G401.6 (cell line): ENCODE measurements around the gene ZNF280B.
"Not testable (repeated sequence)": the region's sequence is repeated elsewhere in the genome, so short reads cannot be mapped to it uniquely, and the experiment has no call there.

Experiments
- FAIRE-seq: peaks from 2 replicates; lab custom pipeline; 2012; peaks lifted over from hg19 to GRCh38; lab: Jason Lieb, UNC

Gene ZNF280B

DNA sequence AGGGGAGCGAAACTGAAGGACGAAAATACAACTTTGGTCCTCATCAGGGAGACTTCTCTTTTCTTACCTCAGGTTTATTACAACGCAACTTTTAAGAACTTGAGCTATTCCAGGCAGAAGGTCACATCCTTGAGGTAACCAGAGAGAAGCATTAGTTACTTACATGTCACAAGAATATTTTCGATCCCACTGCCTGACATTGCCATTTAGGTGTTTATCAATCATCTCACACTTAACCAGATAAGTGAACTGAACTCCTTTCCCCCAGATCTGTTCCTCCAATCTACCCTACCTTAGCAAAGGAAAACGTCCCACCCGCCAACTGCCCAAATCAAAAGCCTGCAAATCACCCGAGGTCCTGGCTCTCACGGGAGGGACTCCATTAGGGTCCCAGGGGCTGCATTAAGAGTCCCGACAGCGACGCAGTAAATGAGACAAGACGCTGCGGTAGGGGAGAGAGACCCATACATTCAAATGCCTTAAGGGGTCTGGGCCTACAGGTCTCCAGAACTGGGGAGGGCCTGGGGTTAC lies 734 bp downstream of the ZNF280B start:
- no peak for FAIRE-seq

DNA sequence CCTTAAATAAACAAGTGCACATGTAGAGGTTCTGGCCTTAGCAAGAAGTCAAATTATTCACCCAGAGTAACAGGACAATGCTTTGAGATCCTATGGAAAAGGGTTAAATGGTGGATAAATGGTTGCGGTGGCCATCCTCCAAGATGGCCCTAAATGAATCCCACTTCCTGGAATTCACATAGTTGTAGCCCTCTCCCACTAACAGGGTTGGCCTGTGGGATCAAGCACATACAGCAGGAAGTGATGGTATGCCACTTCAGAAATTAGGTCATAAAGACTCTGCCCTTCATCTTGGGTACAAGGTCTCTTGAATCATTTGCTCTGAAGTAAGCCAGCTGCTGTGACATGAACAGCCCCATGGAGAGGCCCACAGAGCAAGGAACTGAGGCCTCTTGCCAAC lies 1.8 kb downstream of the ZNF280B start:
- FAIRE-seq = no peak

DNA sequence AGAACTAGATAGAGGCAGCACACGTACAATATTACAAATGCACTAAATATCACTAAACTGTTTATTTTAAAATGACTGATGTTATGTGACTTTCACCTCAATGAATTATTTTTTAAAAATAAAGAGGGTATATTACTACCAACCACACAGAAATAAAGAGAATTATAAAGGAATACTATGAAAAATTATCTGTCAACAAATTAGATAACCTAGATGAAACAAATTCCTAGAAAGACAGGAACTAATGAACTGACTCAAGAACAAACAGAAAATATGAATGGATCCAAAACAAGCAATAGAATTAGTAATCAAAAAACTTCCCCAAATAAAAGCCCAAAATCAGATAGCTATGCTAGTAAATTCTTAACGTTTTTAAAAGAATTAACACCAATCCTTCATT lies 10.3 kb downstream of the ZNF280B start:
- no peak for FAIRE-seq

DNA sequence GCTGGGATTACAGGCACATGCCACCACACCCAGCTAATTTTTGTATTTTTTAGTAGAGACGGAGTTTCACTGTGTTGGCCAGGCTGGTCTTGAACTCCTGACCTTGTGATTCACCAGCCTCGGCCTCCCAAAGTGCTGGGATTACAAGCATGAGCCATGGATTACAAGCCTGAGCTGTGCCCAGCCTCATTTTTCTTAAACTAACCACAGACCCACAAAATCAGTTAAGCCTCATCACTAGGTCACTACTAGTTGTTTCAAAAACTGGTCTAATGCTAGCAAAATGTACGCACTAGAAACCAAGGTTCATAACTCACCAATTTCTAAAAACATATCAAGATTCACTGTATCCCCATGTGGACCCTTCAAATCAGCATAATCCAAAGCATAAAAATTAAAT lies 17.0 kb downstream of the ZNF280B start:
- not testable (repeated sequence) for FAIRE-seq

DNA sequence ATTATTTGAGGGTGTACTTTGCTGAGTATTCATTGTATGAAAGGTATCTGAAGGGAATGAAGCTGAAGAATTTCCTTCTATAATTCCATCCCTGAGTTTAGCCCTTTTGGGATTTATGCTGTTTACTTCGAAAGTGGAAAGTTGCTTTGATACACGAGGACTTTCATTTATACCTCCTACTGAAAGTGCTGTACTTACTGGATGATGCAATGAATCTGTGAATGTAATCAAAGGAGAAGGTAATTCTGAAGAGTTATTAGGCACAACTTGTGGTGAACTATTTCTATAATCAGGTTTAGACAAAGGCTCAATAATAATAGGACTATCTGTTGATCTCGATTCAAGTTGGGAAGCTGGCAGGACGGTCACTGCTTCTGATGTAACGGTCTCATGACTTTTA lies 19.8 kb downstream of the ZNF280B start:
- FAIRE-seq = no peak

DNA sequence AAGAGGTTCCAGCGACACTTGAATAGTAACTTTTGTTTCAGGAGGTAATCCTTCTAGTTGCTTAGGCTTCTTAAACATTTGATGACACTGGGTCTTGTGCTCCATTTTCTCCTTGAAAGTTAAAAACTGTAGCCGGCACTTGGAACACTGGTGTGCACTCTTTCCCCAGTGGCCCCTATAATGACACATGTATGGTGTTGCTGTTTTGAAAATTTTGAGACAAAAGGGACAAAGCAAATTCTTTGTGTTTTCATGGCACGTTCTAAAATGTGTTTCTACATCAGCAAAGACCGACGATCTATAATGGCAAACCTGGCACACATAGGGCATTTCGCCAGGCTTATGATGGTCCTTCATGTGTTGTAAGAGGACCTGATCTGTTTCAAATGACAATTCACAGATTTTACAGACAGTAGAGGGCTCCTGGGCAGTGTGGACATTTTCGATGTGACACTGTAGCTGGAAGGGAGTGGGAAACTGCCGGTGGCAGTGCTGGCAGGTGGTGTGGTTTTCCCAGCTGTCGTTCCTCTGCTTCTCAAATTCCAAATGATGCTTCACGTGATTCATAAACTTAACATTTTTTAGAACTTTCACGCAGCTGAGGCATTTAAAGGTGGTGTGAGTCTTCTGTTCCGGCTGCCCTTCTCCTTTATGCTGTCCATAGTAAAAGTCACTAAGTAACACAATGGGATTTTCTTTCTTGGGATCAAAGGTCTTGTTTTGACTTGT lies 20.5 kb downstream of the ZNF280B start:
- no peak for FAIRE-seq

DNA sequence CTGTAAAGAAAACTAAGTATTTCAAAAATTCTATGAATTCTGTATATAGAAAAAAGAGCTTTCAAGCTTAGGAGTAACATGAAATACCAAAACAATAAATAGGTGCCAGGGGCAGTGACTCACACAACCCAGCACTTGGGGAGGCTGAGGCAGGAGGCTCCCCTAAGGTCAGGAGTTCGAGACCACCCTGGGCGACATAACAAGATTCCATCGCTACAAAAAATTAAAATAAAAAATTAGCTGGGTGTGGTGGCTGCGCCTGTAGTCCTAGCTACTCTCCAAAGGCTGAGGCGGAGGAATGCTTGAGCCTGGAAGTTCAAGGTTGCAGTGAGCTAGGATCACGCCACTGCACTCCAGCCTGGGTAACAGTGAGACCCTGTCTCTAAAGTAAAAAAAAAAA lies 21.5 kb downstream of the ZNF280B start:
- FAIRE-seq = no peak

DNA sequence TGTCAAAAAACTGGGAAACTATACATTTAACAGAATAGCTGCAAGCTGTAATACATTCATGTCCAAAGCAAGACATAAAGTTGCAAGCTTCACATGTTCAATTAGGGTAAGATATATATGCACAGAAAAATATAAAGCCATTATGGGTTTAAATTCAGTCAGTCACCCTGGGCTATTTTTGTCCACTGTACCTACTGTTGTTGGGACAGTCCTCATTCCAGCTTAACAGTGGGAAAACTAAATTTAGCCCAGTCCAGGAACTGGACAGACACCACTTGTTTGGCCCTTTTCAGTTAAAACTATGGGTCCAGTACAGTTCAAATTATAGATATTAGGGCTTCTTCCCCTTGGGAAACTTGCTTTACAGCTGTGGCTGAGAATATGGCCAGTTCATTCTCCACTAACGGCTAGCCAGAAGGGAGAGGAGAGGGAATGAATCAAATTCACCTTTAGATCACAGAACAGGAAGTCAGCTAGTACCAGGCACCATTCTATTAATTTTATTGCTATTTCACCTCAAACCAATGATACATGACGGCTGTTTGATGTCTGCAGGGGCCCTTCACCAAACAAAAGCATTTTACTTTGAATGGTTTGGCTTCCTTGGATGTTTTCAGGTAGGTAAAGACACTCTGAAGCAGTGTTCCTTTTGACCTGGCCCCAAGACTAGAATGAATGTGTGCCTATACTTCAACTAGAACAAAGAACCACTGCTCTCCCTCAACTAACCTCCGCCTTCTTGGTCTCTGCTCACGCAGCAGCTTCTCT lies 22.2 kb downstream of the ZNF280B start:
- FAIRE-seq = no peak

DNA sequence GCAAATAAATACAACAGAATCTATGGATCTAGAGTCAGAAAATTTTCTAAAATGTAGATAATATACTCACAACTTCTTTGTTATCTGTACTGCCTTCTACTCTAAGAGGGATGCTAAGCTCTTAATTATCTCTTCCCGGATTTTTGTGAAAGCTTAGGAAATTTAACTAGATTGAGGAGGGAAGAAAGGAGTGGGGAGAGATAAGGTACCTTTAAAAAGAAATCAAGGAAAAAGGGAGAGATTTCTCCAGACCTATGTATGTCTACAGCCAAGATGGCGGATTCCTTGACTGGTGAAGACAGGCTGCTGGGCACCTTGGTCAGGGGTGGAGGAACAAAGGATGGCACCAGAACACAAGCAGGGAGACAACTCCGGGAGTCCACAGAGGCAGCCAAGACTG lies 23.0 kb downstream of the ZNF280B start:
- FAIRE-seq = no peak

DNA sequence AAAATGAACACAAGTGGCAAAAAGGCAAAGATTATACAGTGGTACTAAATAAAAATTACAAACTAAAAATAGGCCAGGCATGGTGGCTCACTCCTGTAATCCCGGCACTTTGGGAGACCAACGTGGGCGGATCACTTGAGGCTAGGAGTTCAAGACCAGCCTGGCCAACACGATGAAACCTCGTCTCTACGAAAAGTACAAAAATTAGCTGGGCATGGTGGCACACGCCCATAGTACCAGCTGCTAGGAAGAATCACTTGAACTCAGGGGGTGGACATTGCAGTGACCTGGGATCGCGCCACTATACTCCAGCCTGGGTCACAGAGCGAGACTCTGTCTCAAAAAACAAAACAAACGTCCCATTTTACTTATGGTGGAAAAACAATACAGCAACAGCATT lies 24.5 kb downstream of the ZNF280B start:
- FAIRE-seq = no peak

DNA sequence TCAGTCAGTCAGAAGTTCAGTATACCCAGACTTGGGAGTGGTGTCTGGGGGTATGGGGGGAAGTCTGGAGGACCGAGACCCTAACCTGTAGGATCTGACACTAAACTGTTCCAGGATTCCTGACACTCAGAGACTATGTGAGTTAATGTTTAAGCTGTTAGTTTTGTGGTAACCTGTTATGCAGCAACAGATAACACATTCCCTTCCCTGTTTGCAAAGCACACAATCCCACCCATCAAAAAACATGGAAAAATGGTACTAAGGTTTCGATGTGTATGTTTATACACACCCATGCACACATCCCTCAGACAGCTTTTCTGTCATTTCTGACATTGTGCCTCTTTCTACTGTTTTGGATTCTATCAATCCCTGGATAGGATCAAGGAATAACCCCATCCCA lies 27.6 kb downstream of the ZNF280B start:
- FAIRE-seq = no peak

DNA sequence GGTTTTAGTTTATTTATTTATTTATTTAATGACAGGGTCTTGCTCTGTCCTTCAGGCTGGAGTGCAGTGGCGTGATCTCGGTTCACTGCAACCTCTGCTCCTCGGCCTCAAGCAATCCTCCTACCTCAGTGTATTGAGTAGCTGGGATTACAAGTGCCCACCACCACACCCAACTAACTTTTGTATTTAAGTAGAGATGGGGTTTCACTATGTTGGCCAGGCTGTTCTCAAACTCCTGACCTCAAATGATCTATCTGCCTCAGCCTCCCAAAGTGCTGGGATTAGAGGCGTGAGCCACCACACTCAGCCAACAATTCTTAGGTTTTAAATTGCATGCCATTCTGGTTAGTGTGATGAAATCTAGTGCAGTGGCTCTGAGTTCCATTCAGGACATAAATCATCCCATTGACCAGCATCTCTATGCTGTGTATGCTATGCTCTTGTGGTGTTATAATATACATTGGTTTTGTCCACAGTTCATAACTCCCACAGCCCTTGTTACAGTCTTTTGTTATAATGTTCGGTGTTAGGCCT lies 28.5 kb downstream of the ZNF280B start:
- FAIRE-seq = no peak

DNA sequence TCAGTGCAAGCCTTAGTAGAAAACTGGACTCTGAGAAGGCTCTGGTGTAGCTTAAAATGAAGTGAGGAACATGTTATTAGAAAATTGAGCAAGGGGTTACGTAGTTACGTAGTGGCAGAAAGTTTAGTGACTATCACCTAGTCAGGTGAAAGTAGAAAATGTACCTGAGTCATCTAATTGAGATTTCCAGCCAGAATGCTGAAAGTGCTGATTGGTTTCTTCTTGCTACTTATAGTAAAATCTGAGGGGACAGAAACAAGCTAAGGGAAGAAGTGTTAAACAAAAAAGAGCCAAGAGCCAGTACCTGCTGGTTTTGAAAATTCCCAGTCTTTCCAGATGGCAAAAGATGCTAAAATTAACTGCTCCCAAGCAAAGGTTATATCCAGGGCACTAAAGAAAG lies 29.4 kb downstream of the ZNF280B start:
- no peak for FAIRE-seq

DNA sequence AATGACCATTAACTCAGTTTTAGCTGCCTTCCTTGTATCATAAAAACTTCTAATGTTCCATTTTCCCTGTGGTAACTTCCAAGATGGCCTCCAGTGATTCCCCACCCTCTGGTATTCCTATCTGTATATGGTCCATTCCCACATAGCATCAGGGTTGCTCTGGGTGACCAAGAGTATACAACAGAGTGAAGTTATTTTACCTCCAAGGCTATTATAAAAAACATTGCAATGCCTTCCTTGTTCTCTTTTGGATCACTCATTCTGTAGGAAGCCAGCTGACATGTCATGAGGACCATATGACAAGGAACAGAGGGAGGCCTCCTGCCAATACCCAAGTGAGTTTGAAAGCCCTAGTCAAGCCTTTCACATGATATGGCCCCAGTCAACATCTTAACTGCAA lies 30.1 kb downstream of the ZNF280B start:
- no peak for FAIRE-seq

DNA sequence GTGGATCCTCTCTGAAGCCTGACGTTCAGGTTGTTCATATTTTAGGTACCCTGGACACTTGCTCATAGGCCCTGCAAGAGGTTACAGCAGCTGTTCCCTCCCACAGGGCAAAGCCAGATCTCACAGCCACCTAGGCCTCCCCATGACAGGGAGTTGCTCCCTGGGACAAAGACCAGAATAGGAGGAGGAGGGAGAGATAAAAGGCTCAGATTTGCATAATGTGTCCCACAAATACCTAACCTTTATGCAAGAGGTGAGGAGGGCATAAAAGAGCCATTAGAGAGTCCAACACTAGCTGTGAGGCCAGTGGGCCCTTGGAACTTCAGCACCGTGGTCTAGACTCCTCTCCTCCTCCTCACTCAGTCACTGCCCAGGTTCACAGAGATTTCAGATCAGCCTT lies 33.8 kb downstream of the ZNF280B start:
- no peak for FAIRE-seq

DNA sequence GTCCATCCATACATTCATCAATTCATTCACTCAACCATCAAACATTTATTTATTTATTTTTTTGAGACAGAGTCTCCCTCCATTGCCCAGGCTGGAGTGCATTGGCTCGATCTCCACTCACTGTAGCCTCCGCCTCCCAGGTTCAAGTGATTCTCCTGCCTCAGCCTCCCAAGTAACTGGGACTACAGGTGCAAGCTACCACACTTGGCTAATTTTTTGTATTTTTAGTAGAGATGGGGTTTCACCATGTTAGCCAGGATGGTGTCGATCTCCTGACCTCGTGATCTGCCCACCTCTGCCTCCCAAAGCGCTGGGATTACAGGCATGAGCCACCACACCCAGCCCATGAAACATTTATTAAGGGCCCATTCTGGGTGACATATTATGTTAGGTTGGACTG lies 37.4 kb downstream of the ZNF280B start:
- not testable (repeated sequence) for FAIRE-seq

DNA sequence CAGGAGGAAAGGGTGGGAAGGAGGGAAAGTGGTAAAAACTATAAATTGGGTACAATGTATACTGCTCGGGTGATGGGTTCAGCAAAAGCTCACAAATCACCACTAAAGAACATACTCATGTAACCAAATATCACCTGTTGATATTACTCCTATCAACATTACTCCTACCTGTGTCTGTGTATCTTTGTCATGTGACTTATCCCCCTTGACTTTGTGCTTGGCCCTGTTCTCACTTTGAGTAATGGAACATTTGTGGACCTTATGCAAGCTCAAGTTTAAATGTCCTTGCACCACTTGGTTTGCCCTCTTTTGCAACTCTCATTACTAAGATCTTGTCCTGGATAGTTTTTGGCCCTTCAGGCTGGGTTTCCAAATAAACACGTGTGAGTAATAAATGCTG lies 39.0 kb downstream of the ZNF280B start:
- no peak for FAIRE-seq

DNA sequence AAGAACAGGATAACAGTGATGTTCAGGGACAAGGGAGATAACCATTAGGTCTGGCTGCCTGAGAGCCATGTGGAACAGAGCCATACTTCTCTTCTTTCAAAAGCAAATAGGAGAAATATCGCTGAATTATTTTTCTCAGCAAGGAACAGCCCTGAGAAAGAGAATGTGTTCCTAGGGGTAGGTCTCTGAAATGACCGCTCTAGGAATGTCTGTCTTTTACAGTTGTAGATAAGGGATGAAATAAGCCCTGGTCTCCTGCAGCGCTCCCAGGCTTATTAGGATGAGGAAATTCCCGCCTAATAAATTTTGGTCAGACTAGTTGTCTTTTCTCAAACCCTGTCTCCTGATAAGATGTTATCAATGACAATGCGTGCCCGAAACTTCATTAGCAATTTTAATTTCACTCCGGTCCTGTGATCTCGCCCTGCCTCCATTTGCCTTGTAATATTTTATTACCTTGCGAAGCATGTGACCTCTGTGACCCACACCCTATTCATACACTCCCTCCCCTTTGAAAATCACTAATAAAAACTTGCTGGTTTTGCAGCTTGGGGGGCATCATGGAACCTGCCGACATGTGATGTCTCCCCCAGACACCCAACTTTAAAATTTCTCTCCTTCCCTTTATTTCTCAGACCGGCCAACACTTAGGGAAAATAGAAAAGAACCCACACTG lies 39.6 kb downstream of the ZNF280B start:
- FAIRE-seq = not testable (repeated sequence)

DNA sequence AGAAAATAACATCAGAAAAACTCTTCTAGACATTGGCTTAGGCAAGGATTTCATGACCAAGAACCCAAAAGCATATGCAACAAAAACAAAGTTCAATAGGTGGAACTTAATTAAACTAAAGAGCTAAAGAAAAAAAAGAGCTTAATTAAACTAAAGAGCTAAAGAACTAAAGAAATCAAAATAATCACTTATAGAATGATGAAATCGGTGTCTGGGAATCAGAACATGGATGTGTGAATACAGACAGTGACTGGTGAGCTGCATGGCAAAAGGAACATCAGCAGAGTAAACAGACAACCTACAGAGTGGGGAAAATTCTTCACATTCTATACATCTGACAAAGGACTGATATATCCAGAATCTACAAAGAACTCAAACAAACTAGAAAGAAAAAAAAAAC lies 41.4 kb downstream of the ZNF280B start:
- FAIRE-seq = no peak

DNA sequence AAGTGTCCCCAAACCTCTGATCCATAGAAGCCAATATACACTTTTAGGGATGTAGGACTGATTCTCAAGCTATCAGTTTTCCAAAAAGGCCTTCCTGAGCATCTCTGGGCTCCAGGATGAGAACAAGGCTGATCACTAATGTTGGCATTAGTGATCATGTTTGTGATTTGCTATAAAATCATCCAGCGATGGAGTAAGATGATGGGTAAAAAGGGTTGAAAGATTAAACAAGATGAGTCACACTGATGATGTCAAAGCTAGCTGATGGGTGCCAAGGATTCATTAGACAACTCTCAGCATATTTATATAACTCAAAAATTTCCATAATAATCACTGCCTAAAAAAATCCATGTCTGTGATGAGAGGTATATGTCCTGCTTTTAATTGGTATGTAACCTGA lies 42.8 kb downstream of the ZNF280B start:
- FAIRE-seq = no peak

DNA sequence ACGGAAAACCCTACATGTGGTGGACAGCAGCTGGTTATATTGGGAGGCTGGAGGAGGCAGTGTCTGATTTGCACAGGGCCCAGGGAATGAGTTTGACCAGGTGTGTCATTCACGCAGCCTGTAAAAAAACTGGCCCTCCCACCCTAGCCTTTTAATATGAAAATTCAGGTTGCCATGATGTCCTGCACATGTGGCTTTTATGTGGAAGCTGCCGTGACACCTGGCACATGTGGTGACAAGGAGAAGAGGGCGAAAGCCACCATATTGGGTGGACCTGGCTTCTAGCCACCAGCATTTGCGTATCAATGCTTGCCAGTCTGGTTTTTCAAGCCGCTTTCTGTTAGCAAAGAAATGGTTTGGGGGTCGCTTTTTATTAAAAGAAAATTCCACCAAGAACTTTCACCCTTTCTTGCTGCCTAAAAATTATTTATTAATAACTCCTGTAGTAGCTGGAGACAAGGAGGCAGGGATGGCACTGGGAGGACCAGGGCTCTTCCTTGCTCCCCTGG lies 43.4 kb downstream of the ZNF280B start:
- FAIRE-seq = no peak

DNA sequence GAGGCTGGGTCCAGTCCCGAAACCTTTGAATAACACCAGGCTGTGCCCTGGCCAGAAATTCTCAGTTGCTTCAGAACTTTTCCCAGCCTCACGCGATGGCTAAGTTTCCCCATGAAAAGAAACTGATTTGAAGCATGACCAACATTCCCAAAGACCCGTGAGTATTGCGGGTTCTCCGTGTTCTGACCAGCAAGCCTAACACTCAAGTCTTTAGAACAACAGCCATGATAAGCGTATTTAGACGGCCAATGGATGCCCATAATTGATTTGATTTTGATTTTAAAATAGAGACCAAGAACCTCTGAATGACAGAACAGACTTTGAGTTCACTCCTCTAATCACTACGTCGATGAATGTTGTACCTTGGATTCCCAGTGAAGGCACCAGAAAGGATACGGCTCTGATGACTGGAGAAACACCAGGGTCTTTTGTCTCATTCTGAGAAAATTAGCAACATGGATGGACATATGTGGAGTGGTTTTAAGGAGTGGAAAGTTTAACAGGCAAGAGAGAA lies 43.9 kb downstream of the ZNF280B start:
- FAIRE-seq = no peak
